Right cardiac atrium (tissue), 5 donors: ENCODE measurements around the gene RNF7. TPM values are rescaled to one million over a fixed set of nuclear protein-coding genes. Genes with fewer than 3 reads are reported as not detected.

Source experiments
- ATAC-seq, 2 donors: fragments of 200-7000 bp; cut with Tn5 transposase; one replicate each; pipeline versions ENCODE4 v1.8.0 to v1.9.1; 2020; ENCODE audit warnings: moderate library complexity in 2 of 2, mild to moderate bottlenecking in 1 of 2
- DNase-seq, 3 donors: peaks; one replicate each; pipeline ENCODE4 v3.0.0-alpha.2; 2020
- H3K27ac ChIP-seq: one replicate; pipeline ENCODE4 v1.5.1; 2013; ENCODE audit warnings: mild to moderate bottlenecking, low read length, control low read depth, moderate library complexity
- H3K27me3 ChIP-seq: one replicate; pipeline ENCODE4 v1.6.1; 2013; ENCODE audit not compliant: control insufficient read depth, insufficient read depth
- H3K4me1 ChIP-seq: one replicate; pipeline ENCODE4 v1.6.1; 2013; ENCODE audit warnings: low read length; ENCODE audit not compliant: control insufficient read depth, insufficient read depth
- H3K4me3 ChIP-seq: one replicate; pipeline ENCODE4 v1.5.1; 2013; ENCODE audit warnings: low read length, control low read depth
- H3K9me3 ChIP-seq: one replicate; pipeline ENCODE4 v1.6.1; 2013; ENCODE audit warnings: low read length; ENCODE audit not compliant: control insufficient read depth
- WGBS: extraction: QIAGEN DNeasy Blood & Tissue Kit; methylation state at CpG from one replicate; pipeline ENCODE4 v1.1.7; 2013; 5-methylcytosine and 5-hydroxymethylcytosine counted together
- intact Hi-C, 4 donors: fragments of 100-400 bp; cut with DNase I; formaldehyde crosslinking; loops; one replicate each; pipeline versions ENCODE4 v1.11.0 to v1.14.0; 2022 to 2023
- polyA plus RNA-seq: library from polyadenylated mRNA; stranded (reverse); fragments of 200-250 nt; gene quantifications from one replicate; pipeline ENCODE4 v1.2.3, GENCODE V29; 2013
- total RNA-seq, 4 donors: library from RNA; stranded (reverse); fragmentation: NEBNext Ultra II Directional; extraction: Animal tissue kit (Norgen Biotek cat#: 25700); gene quantifications; one replicate each; pipeline ENCODE4 v1.2.1, GENCODE V29; 2021
- donor health status: healthy with polysubstance abuse.
- donor health status: DM: no; HTN: yes; CAD: no.
- donor health status: DM: no; HTN: no; CAD: no.
- donor health status: DM: no; HTN: yes; CAD: no; lungs with severe emphysema.
- donor health status: DM: yes; HTN: yes; CAD: no.

The RNF7 gene
- total and polyA plus RNA-seq, 5 donors: 66.2 to 128 (median 79.1) TPM

GRCh38 chr3:141763088-141763750 lies 25.1 kb downstream of the RNF7 start, which contains the start of gene GRK7:
Gene GRK7, plus strand, starts transcription at chr3:141763408. Its CDS starts 14,877 bp downstream, at chr3:141778285.
- no peak within 1 kb of the TSS for H3K27ac ChIP-seq
- H3K9me3 ChIP-seq: no peaks in the 10 kb centered on the region
- no peaks in the 10 kb centered on the region for H3K27me3 ChIP-seq
- 96% methylated on average over 9 of the region's 9 CpGs for WGBS
- H3K4me1 ChIP-seq: no peaks in the 10 kb centered on the region
- DNase-seq (no peak), ATAC-seq (no peak)
- intact Hi-C loops: no loop called here
- no peak within 1 kb of the TSS for H3K4me3 ChIP-seq

GRCh38 chr3:141764045-141764444 lies 25.9 kb downstream of the RNF7 start:
- Histone ChIP-seq H3K9me3 (no peaks in the 10 kb centered on the region), H3K4me1 (no peaks in the 10 kb centered on the region), H3K27ac (no peak overlapping the region), H3K27me3 (no peaks in the 10 kb centered on the region), H3K4me3 (no peak overlapping the region)
- intact Hi-C loops: no loop called here
- no peak for DNase-seq
- ATAC-seq: no peak
- 94% methylated on average over 2 of the region's 2 CpGs for whole genome bisulfite sequencing

GRCh38 chr3:141764465-141764864 lies 26.4 kb downstream of the RNF7 start:
- intact Hi-C loops: no loop called here
- Histone ChIP-seq H3K4me1 (no peaks in the 10 kb centered on the region), H3K27me3 (no peaks in the 10 kb centered on the region), H3K9me3 (no peaks in the 10 kb centered on the region), H3K4me3 (no peak overlapping the region), H3K27ac (no peak overlapping the region)
- no peak for DNase-seq
- 94% methylated on average over 1 of the region's 1 CpG for WGBS
- no peak for ATAC-seq

GRCh38 chr3:141764986-141765385 lies 26.9 kb downstream of the RNF7 start:
- no peak for ATAC-seq
- H3K27me3 ChIP-seq: no peaks in the 10 kb centered on the region
- DNase-seq: no peak
- no peaks in the 10 kb centered on the region for H3K9me3 ChIP-seq
- WGBS: 76% methylated on average over 2 of the region's 2 CpGs
- no peak overlapping the region for H3K27ac ChIP-seq
- no peak overlapping the region for H3K4me3 ChIP-seq
- no peaks in the 10 kb centered on the region for H3K4me1 ChIP-seq
- intact Hi-C loops: no loop called here

- intact Hi-C loops: no loop called here
- Histone ChIP-seq H3K4me1 (no peaks in the 10 kb centered on the region), H3K27me3 (no peaks in the 10 kb centered on the region), H3K27ac (no peak overlapping the region), H3K4me3 (no peak overlapping the region), H3K9me3 (no peaks in the 10 kb centered on the region)
- DNase-seq (no peak), ATAC-seq (no peak)
- WGBS: 83% methylated on average over 2 of the region's 2 CpGs
Measured at GRCh38 chr3:141767066-141767465, 29.0 kb downstream of the RNF7 start.

- ATAC-seq (no peak), DNase-seq (peak in 1 of 3 donors; percentile 42)
- Histone ChIP-seq H3K9me3 (no peaks in the 10 kb centered on the region), H3K27me3 (no peaks in the 10 kb centered on the region), H3K4me3 (no peak overlapping the region), H3K4me1 (no peaks in the 10 kb centered on the region), H3K27ac (no peak overlapping the region)
- 45% methylated on average over 6 of the region's 6 CpGs for WGBS
- intact Hi-C loops: no loop called here
Measured at GRCh38 chr3:141769221-141769894, 31.3 kb downstream of the RNF7 start.

- DNase-seq: no peak
- 95% methylated on average over 6 of the region's 6 CpGs for WGBS
- intact Hi-C loops: no loop called here
- Histone ChIP-seq H3K27ac (no peak overlapping the region), H3K4me1 (no peaks in the 10 kb centered on the region), H3K9me3 (no peaks in the 10 kb centered on the region), H3K27me3 (no peaks in the 10 kb centered on the region), H3K4me3 (no peak overlapping the region)
- no peak for ATAC-seq
Measured at GRCh38 chr3:141773676-141774075, 35.6 kb downstream of the RNF7 start.

GRCh38 chr3:141776376-141776775 lies 38.3 kb downstream of the RNF7 start:
- H3K27me3 ChIP-seq: no peaks in the 10 kb centered on the region
- DNase-seq (no peak), ATAC-seq (no peak)
- WGBS: 85% methylated on average over 14 of the region's 14 CpGs
- H3K27ac ChIP-seq: no peak overlapping the region
- intact Hi-C loops: no loop called here
- H3K4me3 ChIP-seq: no peak overlapping the region
- no peaks in the 10 kb centered on the region for H3K4me1 ChIP-seq
- H3K9me3 ChIP-seq: no peaks in the 10 kb centered on the region

- 77% methylated on average over 15 of the region's 15 CpGs for WGBS
- ATAC-seq (no peak), DNase-seq (peak in 1 of 3 donors; percentile 30)
- no peak overlapping the region for H3K27ac ChIP-seq
- no peak overlapping the region for H3K4me3 ChIP-seq
- H3K27me3 ChIP-seq: no peaks in the 10 kb centered on the region
- no peaks in the 10 kb centered on the region for H3K9me3 ChIP-seq
- no peaks in the 10 kb centered on the region for H3K4me1 ChIP-seq
- intact Hi-C loops: no loop called here
Measured at GRCh38 chr3:141776885-141777284, 38.8 kb downstream of the RNF7 start.

- no peak overlapping the region for H3K27ac ChIP-seq
- no peaks in the 10 kb centered on the region for H3K27me3 ChIP-seq
- H3K4me3 ChIP-seq: no peak overlapping the region
- H3K9me3 ChIP-seq: no peaks in the 10 kb centered on the region
- 92% methylated on average over 42 of the region's 42 CpGs for WGBS
- ATAC-seq (peak in 1 of 2 donors; percentile 13), DNase-seq (peak in 1 of 3 donors; percentile 28)
- H3K4me1 ChIP-seq: no peaks in the 10 kb centered on the region
- intact Hi-C loops: no loop called here
Measured at GRCh38 chr3:141777957-141778813, 40.1 kb downstream of the RNF7 start.

- H3K9me3 ChIP-seq: no peaks in the 10 kb centered on the region
- ATAC-seq (no peak), DNase-seq (no peak)
- no peak overlapping the region for H3K4me3 ChIP-seq
- H3K4me1 ChIP-seq: no peaks in the 10 kb centered on the region
- 92% methylated on average over 1 of the region's 1 CpG for whole genome bisulfite sequencing
- intact Hi-C loops: no loop called here
- no peaks in the 10 kb centered on the region for H3K27me3 ChIP-seq
- H3K27ac ChIP-seq: no peak overlapping the region
Measured at GRCh38 chr3:141779667-141780066, 41.6 kb downstream of the RNF7 start.
